Endothelial cell of umbilical vein (primary cell): ENCODE measurements around the gene CNKSR3. TPM values are rescaled to one million over a fixed set of nuclear protein-coding genes. Genes with fewer than 3 reads are reported as not detected.

Source experiments
- BruUV-seq: library from RNA; stranded (reverse); fragments of 400-500 nt; replicated peaks from 2 replicates; lab custom pipeline; 2021; lab: Mats Ljungman, UMichigan
- CTCF ChIA-PET: fragments of 300-600, 350-600 bp; sonication (Branson Sonifier 250); formaldehyde crosslinking; loops from one replicate; lab custom pipeline; 2021; ENCODE audit warnings: antibody characterized with exemption, inconsistent platforms; lab: Charles Lee
- POLR2A ChIA-PET: fragments of 300-600, 350-600 bp; sonication (Branson Sonifier 250); formaldehyde crosslinking; loops from one replicate; lab custom pipeline; 2021; ENCODE audit warnings: antibody characterized with exemption, inconsistent platforms; lab: Charles Lee
- DNase-seq: peaks from one replicate; pipeline ENCODE4 v3.0.0-alpha.2; 2011; ENCODE audit warnings: low read depth, low spot score
- FAIRE-seq: peaks from 2 replicates; lab custom pipeline; 2011; peaks lifted over from hg19 to GRCh38; lab: Jason Lieb, UNC
- H2AFZ ChIP-seq: 2 replicates; pipeline ENCODE4 v1.6.0; 2012; ENCODE audit warnings: low read depth, low read length, control low read depth, inconsistent platforms
- H3K27ac ChIP-seq: 2 replicates; pipeline ENCODE4 v1.5.1; 2011; ENCODE audit warnings: low read depth, mild to moderate bottlenecking, control low read depth, low read length, moderate library complexity; ENCODE audit not compliant: insufficient read depth
- H3K27me3 ChIP-seq, 2 experiments: 2 replicates each; pipeline versions ENCODE4 v1.6.0 to v1.6.1; 2011; ENCODE audit warnings: low read length in 2 of 2, mixed read lengths in 1 of 2; ENCODE audit not compliant: control insufficient read depth in 2 of 2, insufficient read depth in 2 of 2
- H3K36me3 ChIP-seq, 2 experiments: 2 replicates in 1 of 2; 3 replicates in 1 of 2; pipeline ENCODE4 v1.5.1; 2011; ENCODE audit warnings: low read length in 2 of 2, mild to moderate bottlenecking in 1 of 2, moderate library complexity in 1 of 2; ENCODE audit not compliant: control insufficient read depth in 2 of 2, insufficient read depth in 2 of 2; ENCODE audit errors: extremely low read depth in 1 of 2
- H3K4me1 ChIP-seq: 3 replicates; pipeline ENCODE4 v1.5.1; 2011; ENCODE audit warnings: mild to moderate bottlenecking, low read length; ENCODE audit not compliant: control insufficient read depth, insufficient read depth; ENCODE audit errors: extremely low read depth
- H3K4me2 ChIP-seq: 2 replicates; pipeline ENCODE4 v1.6.1; 2011; ENCODE audit warnings: low read length, control low read depth, mixed read lengths; ENCODE audit not compliant: insufficient read depth
- H3K4me3 ChIP-seq, 3 experiments: fragments of 200-600 bp in 1 of 3; sonication (generic), shearing (Covaris generic) in 1 of 3; replicated peaks in 1 of 3; 2 replicates each; pipeline ENCODE4 v1.5.1; 2011 to 2016; ENCODE audit warnings: control low read depth in 3 of 3, low read length in 3 of 3, mild to moderate bottlenecking in 2 of 3, inconsistent platforms in 1 of 3, low read depth in 1 of 3, moderate library complexity in 1 of 3; ENCODE audit not compliant: insufficient read depth in 1 of 3
- H3K79me2 ChIP-seq: 2 replicates; pipeline ENCODE4 v1.6.0; 2012; ENCODE audit warnings: low read length, inconsistent platforms; ENCODE audit not compliant: control insufficient read depth, insufficient read depth
- H3K9ac ChIP-seq: replicated peaks from 2 replicates; pipeline ENCODE3; 2011; ENCODE audit warnings: low read length, control low read depth; ENCODE audit not compliant: insufficient read depth; ENCODE audit errors: extremely low read depth
- H3K9me1 ChIP-seq: replicated peaks from 3 replicates; pipeline ENCODE4 v1.6.0; 2011; ENCODE audit warnings: mild to moderate bottlenecking, low read length; ENCODE audit not compliant: control insufficient read depth, insufficient read depth; ENCODE audit errors: extremely low read depth
- H3K9me3 ChIP-seq: replicated peaks from 2 replicates; pipeline ENCODE4 v1.5.1; 2012; ENCODE audit warnings: low read length, inconsistent platforms; ENCODE audit not compliant: control insufficient read depth, insufficient read depth
- H4K20me1 ChIP-seq: replicated peaks from 2 replicates; pipeline ENCODE3; 2011; ENCODE audit warnings: mild to moderate bottlenecking, low read length; ENCODE audit not compliant: control insufficient read depth, insufficient read depth; ENCODE audit errors: extremely low read depth
- CTCF ChIP-seq, 2 donors: IDR thresholded peaks; 1 replicate in 1 of 2; 2 replicates in 1 of 2; pipeline ENCODE4 v1.5.1; 2011; ENCODE audit warnings: low read length in 2 of 2, mild to moderate bottlenecking in 2 of 2, moderate library complexity in 2 of 2, control low read depth in 1 of 2, inconsistent platforms in 1 of 2, low read depth in 1 of 2; ENCODE audit not compliant: insufficient read depth in 1 of 2; ENCODE audit errors: extremely low read depth in 1 of 2
- FOS ChIP-seq: IDR thresholded peaks from 2 replicates; pipeline ENCODE4 v1.6.1; 2011; ENCODE audit warnings: mild to moderate bottlenecking, low read length, moderate library complexity, borderline replicate concordance; ENCODE audit not compliant: insufficient read depth
- GATA2 ChIP-seq: IDR thresholded peaks from 2 replicates; pipeline ENCODE4 v1.7.0; 2011; ENCODE audit warnings: low read depth, mild to moderate bottlenecking, moderate library complexity, mixed read lengths, low read length; ENCODE audit not compliant: insufficient read length, insufficient read depth
- JUN ChIP-seq: IDR thresholded peaks from 2 replicates; pipeline ENCODE4 v1.6.1; 2011; ENCODE audit warnings: borderline replicate concordance, low read depth; ENCODE audit not compliant: insufficient read length, insufficient read depth
- MAX ChIP-seq: IDR thresholded peaks from 2 replicates; pipeline ENCODE4 v1.6.1; 2011; ENCODE audit not compliant: insufficient read depth, insufficient read length
- POLR2AphosphoS5 ChIP-seq: IDR thresholded peaks from 2 replicates; pipeline ENCODE4 v1.6.1; 2012; ENCODE audit warnings: low read depth, mild to moderate bottlenecking, control low read depth, low read length, moderate library complexity; ENCODE audit not compliant: insufficient read depth
- dilution Hi-C: fragments of 300-500 bp; cut with MboI; formaldehyde crosslinking; loops from one replicate; pipeline ENCODE4 v1.15.0; 2019; ENCODE audit warnings: low sequenced_read_pairs; ENCODE audit not compliant: extremely low pct_ligation_motif_present
- intact Hi-C: fragments of 100-400 bp; cut with micrococcal nuclease; formaldehyde crosslinking; loops from one replicate; pipeline ENCODE4 v1.10.0; 2022
- polyA plus RNA-seq, 4 experiments: library from polyadenylated mRNA; depleted of rRNA in 3 of 4; stranded (reverse) in 3 of 4; unstranded in 1 of 4; fragments of >200 nt; gene quantifications; 2 replicates each; pipeline versions ENCODE4 v1.2.1 to v1.2.3, GENCODE V29; 2011 to 2012; ENCODE audit warnings: missing spikeins in 1 of 4
- total RNA-seq: library from RNA; stranded (reverse); gene quantifications from 2 replicates; pipeline ENCODE4 v1.2.3, GENCODE V29; 2021

CNKSR3 gene
- total and polyA plus RNA-seq, 2 donors (not counting 3 experiments of a cell fraction or from before 2014, with no cell fraction given) = 2.3 to 15.6 TPM

DNA sequence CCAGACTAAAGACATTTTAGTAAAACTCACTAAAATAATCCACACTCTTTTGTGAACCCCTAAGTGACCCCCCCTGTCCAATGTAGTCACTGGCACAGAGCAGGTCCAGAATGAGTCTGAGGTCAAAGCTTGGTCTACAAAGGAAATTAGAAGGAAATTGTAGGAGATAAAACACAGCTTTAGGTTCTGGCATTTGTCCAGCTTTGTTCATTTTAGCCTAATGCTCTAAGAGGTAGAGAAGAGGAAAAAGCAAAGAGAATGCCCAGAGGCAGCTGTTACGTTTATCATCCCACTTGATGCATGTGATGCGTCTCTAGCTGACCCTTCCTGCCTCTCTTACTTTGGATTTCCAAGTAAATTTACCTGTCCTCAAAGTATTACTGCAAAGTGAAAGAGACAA, 62.5 kb downstream of the CNKSR3 start:
- Histone ChIP-seq H3K79me2 (no peaks in the 10 kb centered on the region), H3K4me3 (peak overlapping the region in 1 of 3 experiments; percentile 11), H3K4me2 (peak overlapping the region; percentile 29), H3K9ac (no peak overlapping the region), H3K27me3 (no peaks in the 10 kb centered on the region), H3K9me3 (no peaks in the 10 kb centered on the region), H3K27ac (no peak overlapping the region), H3K4me1 (peaks cover 19% of the 10 kb centered on the region), H4K20me1 (peaks cover 2% of the 10 kb centered on the region), H2AFZ (no peak overlapping the region), H3K9me1 (no peaks in the 10 kb centered on the region), H3K36me3 (no peaks in the 10 kb centered on the region)
- peak; percentile 94 for FAIRE-seq
- DNase-seq = peak; percentile 92
- intact Hi-C loops = loop anchor here (1.0 kb wide), 7 partner anchors 15 to 214 kb away; partner anchors contain the start of gene CNKSR3
- ChIA-PET POLR2A (interaction anchor here (0.7 to 1.2 kb wide), 3 partner anchors 16 to 64 kb away, joined by 3 to 8 read pairs (median 6); no protein-coding TSS in a partner anchor), CTCF (interaction anchor here (0.5 to 4.0 kb wide), 17 partner anchors 9 to 228 kb away, joined by 3 to 15 read pairs (median 4); no protein-coding TSS in a partner anchor)
- dilution Hi-C loops = no loop called here
- TF ChIP-seq CTCF (IDR thresholded peaks at IDR 0.05; ENCODE audit: extremely low read depth in 1 of 2, insufficient read depth in 1 of 2, low read depth in 1 of 2, low read length in 2 of 2) (no peak), FOS (peak; percentile 54), GATA2 (peak; percentile 79), JUN (peak; percentile 53), POLR2AphosphoS5 (peak; percentile 61), MAX (no peak)
- BruUV-seq = no TSS peak
